ENCODE data around the gene HOXD11. TPM values are rescaled to one million over a fixed set of nuclear protein-coding genes. Genes with fewer than 3 reads are reported as not detected.

The HOXD11 gene
- total RNA-seq, 2 donors from 2014 or later: 0.25 to 1.6 TPM

DNA sequence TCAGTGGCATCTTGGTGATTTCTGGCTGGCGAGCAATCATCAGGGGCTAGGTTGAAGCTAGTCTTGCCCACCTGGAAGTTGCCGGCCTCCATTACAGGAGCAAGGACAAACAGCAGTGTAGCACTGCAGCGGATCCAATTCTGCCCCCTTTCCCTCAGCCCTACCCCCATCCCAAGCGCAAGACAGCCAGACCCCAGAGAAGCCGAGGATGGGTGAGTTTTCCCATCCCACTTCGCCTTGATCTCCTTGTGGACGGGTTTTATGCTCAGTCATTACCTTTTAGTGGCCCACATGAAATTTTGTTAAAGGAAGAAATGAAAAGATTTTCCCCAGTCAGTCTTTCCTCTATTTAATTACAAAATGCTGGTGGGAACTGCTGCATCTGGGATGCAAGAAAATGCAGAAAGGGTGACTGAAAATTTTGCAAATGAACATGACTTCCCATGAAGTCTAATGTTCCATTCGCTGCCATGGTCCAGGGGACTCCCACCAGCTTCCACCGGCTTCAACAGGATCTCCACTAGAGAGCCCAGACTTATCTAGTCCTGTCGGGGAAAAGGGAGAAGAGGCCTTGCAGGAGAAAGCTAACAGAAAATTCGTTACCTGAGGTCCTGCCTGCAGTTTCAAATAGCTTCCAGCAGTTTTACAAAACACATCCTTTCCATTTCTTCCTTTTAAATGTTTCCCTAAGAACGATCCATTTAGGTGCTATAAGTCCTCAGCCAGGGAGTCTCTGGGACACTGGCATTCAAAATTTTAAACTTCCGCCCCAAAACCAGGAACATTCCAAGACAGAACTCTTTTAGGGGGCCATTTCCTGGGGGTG, 13.5 kb downstream of the HOXD11 start:
- TF ChIP-seq, protein P1, sequence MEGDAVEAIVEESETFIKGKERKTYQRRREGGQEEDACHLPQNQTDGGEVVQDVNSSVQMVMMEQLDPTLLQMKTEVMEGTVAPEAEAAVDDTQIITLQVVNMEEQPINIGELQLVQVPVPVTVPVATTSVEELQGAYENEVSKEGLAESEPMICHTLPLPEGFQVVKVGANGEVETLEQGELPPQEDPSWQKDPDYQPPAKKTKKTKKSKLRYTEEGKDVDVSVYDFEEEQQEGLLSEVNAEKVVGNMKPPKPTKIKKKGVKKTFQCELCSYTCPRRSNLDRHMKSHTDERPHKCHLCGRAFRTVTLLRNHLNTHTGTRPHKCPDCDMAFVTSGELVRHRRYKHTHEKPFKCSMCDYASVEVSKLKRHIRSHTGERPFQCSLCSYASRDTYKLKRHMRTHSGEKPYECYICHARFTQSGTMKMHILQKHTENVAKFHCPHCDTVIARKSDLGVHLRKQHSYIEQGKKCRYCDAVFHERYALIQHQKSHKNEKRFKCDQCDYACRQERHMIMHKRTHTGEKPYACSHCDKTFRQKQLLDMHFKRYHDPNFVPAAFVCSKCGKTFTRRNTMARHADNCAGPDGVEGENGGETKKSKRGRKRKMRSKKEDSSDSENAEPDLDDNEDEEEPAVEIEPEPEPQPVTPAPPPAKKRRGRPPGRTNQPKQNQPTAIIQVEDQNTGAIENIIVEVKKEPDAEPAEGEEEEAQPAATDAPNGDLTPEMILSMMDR (IDR thresholded peaks at IDR 0.05): no peak
- H3K27ac ChIP-seq: no peak overlapping the region
- H3K4me1 ChIP-seq: no peaks in the 10 kb centered on the region
- peaks cover 84% of the 10 kb centered on the region for H3K27me3 ChIP-seq
- intact Hi-C loops (cut with DNase I): loop anchor here (10.0 kb wide), 2 partner anchors 694 to 1024 kb away; no protein-coding TSS in a partner anchor
- no peaks in the 10 kb centered on the region for H3K9me3 ChIP-seq
- peak overlapping the region in 1 of 2 donors; percentile 17 for H3K9ac ChIP-seq (ENCODE audit: low read depth in 2 of 2, low read length in 2 of 2)
- no peaks in the 10 kb centered on the region for H3K36me3 ChIP-seq
- DNase-seq: no peak
- no peak overlapping the region for H3K4me3 ChIP-seq

DNA sequence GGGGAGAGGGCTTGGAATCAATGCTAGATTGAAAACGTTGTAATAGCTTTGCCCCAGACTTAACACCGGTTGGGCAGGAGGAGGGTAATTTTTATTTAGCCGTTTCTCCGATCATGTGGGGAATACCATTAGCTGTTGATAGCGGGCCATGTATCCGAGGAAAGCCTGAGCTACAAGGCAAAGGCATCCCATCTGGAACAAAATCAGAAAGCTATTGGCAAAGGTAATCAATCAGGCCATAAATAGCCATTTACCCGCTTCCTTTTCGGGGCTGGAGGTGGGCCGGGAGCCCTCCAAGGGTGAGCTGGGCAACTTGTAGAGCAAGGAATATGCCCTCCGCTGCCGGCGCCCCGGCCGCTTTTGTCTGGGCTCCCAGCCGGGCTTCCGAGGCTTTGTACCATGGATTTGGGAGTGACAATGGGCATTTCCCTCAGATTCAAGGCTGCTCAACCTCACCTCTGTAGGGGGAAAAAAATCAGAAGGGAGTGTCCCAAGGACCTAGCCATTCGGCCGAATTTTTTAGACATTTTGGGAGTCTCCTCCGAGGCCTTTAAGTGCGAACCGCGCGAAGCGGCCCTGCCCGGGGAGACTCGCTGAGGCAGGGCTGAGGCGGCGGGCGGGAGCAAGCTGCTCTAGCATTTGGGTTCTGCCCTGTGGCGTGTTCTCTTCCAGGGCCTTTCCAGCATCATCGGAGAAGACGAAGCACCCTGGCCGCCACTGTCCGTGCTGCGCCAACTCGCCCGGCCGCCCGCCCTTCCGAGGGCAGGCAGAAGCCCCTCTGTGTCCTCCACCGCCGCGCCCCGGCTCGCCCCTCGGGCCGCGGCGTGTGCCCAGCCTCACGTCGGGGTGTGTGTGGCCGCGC, 14.3 kb downstream of the HOXD11 start:
- Histone ChIP-seq H3K27ac (no peak overlapping the region), H3K9ac (ENCODE audit: low read depth in 2 of 2, low read length in 2 of 2) (peak overlapping the region in 1 of 2 donors; percentile 70), H3K36me3 (no peaks in the 10 kb centered on the region), H3K4me3 (no peak overlapping the region), H3K9me3 (no peaks in the 10 kb centered on the region), H3K27me3 (peaks cover 78% of the 10 kb centered on the region), H3K4me1 (no peaks in the 10 kb centered on the region)
- TF ChIP-seq, protein P1 (IDR thresholded peaks at IDR 0.05): no peak
- intact Hi-C loops (cut with DNase I): loop anchor here (10.0 kb wide), 2 partner anchors 693 to 1023 kb away; no protein-coding TSS in a partner anchor
- no peak for DNase-seq

DNA sequence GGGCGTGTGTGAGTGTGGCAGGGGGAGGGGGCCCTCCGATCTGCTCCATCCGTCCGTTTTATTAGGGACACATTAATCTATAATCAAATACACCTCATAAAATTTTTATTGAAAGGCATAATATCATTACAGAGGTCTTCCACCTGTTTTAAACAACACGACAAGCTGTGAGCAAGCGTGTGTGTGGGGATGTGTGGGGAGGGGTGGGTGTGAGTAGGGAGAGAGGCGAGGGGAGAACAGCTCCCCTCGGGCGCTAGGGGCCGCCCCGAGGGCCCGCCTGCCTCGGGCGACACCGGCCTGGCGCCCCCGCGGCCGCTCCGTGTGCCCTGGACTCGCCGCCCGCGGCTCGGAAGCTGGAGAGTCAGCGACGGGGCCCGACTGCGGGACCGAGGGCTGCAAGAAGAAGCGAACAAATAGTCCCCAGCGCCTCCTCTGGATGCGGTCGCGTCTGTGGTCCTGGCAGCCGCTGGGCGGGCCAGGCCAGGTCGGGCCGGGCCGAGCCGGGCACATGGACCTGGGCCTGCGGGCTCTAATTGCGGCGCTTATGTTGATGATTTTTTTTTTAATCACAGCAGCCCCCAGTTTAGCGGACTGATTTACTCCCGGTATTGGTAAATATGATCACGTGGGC, 15.1 kb downstream of the HOXD11 start:
- DNase-seq: no peak
- H3K9ac ChIP-seq (ENCODE audit: low read depth in 2 of 2, low read length in 2 of 2): peak overlapping the region in 1 of 2 donors; percentile 70
- H3K27me3 ChIP-seq: peaks cover 74% of the 10 kb centered on the region
- no peaks in the 10 kb centered on the region for H3K9me3 ChIP-seq
- H3K4me3 ChIP-seq: peak overlapping the region; percentile 57
- peak overlapping the region; percentile 37 for H3K27ac ChIP-seq
- no peaks in the 10 kb centered on the region for H3K36me3 ChIP-seq
- intact Hi-C loops (cut with DNase I): loop anchor here (10.0 kb wide), 2 partner anchors 693 to 1023 kb away; no protein-coding TSS in a partner anchor
- TF ChIP-seq, protein P1 (IDR thresholded peaks at IDR 0.05): no peak
- no peaks in the 10 kb centered on the region for H3K4me1 ChIP-seq

DNA sequence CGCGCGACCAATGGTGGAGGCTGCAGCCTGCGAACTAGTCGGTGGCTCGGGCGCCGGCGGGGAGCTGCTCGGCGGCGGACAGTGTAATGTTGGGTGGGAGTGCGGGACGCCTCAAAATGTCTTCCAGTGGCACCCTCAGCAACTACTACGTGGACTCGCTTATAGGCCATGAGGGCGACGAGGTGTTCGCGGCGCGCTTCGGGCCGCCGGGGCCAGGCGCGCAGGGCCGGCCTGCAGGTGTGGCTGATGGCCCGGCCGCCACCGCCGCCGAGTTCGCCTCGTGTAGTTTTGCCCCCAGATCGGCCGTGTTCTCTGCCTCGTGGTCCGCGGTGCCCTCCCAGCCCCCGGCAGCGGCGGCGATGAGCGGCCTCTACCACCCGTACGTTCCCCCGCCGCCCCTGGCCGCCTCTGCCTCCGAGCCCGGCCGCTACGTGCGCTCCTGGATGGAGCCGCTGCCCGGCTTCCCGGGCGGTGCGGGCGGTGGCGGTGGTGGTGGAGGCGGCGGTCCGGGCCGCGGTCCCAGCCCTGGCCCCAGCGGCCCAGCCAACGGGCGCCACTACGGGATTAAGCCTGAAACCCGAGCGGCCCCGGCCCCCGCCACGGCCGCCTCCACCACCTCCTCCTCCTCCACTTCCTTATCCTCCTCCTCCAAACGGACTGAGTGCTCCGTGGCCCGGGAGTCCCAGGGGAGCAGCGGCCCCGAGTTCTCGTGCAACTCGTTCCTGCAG, 15.8 kb downstream of the HOXD11 start, which contains the start of gene HOXD9:
Gene HOXD9, plus strand, starts transcription at position 37 of the 728 bp plus-strand sequence. Its CDS starts 50 bp downstream, at position 87.
- DNase-seq: peak; percentile 81
- Histone ChIP-seq H3K4me3 (peak within 1 kb of the TSS; percentile 57), H3K27me3 (peaks cover 68% of the 10 kb centered on the region), H3K4me1 (no peaks in the 10 kb centered on the region), H3K9me3 (no peaks in the 10 kb centered on the region), H3K36me3 (no peaks in the 10 kb centered on the region), H3K9ac (ENCODE audit: low read depth in 2 of 2, low read length in 2 of 2) (peak within 1 kb of the TSS; percentile 44 to 70), H3K27ac (peak within 1 kb of the TSS; percentile 37)
- intact Hi-C loops (cut with DNase I): loop anchor here (10.0 kb wide), 2 partner anchors 692 to 1022 kb away; no protein-coding TSS in a partner anchor
- TF ChIP-seq, protein P1 (IDR thresholded peaks at IDR 0.05): no peak

Measured in colonic mucosa (tissue), 4 donors.